ENCODE data around the gene HIVEP3.

HIVEP3 gene

DNA sequence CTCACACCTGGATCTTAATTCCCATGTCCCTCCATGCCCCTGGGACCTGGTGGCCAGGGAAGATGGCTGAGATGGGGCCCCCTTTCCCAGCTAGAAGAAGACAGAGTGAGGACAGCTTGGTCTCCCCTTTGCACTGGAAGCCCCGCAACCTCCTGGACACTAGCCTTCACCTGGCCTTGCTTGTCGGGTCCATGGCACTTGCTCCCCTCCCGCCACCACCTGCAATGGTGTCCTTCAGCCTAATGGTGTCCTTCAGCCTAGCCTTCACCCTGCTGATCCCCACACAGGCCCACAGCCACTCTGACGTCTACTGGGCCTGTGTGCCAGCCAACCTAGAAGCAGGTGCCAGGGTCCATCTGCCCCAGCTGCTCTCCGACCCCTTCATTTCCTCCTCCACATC lies 388.3 kb downstream of the HIVEP3 start:
- no peak for DNase-seq (ENCODE audit: low read depth)

DNA sequence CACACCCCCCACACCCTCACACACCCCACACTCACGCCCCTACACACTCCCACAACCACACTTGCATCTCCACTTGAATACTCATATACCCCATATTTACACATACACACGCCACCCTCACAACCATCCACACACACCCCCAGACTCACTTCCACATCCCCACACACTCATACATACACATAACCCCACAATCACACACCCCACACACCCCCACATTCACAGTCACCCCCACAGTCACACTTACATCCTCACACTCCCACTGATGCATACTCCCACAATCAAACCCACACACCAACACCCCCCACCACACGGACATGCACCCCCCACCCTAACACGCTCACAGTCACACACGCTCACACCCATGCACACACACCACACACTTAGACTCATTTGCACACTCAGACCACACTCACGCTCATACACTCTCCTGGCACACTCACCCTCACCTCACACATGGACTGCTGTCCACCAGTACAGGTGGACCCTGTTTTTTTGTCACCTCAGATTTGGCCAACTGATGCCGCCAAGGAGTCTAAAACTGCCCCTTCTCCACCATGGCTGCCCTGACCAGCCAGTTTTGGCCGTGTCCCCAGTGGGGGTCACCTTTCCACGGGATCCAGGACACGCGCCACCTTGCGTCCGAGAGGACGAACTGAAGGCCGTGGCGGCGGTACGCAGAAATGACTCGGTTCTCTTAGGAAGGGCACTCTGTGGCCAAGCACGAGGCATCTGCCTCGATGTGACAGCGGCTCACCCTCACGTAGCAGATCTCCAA lies 388.9 kb downstream of the HIVEP3 start:
- DNase-seq (ENCODE audit: low read depth): no peak

DNA sequence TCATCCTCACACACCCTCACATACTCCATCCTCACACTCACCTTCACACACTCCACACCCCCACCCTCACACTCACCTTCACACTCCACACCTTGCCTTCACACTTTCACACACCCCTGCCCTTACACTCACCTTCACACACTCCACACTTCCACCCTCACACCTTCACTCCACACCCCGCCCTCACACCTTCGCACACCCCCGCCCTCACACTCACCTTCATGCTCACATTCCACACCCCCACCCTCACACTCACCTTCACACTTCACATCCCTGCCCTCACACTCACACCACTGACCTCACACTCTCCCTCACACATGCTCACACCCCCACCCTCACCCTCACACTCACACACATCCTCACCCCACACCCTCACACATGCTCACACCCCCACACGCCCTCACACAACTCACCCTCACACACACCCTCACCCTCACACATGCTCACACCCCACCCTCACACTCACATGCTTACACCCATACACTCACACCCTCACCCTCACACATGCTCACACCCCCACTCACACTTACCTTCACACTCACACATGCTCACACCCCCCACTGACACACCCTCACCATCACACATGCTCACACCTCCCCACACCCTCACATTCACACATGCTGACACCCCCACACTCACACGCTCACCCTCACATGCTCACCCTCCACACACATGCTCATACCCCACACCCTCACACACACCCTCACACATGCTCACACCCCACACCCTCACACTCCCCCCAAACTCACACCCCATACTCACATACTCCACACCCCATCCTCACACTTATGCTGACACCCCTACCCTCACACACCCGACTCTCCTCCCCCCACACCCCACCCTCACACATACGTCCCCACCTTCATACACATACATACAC lies 389.8 kb downstream of the HIVEP3 start:
- no peak for DNase-seq (ENCODE audit: low read depth)

DNA sequence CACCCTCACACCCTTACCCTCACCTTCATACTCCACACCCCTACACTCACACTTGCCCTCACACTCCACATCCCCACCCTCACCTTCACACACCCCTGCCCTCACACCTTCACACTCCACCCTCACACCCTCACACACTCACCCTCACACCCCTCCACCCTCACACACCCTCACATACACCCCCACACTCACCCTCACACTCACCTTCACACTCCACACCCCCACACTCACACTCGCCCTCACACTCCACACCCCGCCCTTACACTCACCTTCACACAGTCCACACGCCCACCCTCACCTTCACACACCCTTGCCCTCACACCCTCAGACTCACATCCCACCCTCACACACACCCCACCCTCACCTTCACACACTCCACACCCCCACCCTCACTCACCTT lies 390.6 kb downstream of the HIVEP3 start:
- no peak for DNase-seq (ENCODE audit: low read depth)

DNA sequence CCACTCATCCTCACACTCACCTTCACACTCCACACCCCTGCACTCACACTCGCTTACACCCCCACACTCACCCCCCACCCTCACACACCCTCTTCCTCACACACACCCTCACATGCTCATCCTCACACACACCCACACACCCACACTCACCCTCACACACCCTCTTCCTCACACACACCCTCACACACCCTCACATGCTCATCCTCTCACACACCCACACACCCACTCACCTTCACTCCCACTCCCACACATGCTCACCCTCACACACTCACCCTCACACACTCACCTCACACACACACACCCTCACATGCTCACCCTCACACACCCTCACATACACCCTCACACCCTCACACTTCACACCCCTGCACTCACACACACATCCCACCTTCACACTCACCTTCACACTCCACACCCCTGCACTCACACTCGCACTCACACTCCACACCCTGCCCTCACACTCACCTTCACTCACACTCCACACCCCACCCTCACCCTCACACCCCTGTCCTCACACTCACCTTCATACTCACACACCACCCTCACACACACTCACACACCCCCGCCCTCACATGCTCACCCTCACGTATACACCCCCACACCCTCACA lies 391.7 kb downstream of the HIVEP3 start:
- no peak for DNase-seq (ENCODE audit: low read depth)

DNA sequence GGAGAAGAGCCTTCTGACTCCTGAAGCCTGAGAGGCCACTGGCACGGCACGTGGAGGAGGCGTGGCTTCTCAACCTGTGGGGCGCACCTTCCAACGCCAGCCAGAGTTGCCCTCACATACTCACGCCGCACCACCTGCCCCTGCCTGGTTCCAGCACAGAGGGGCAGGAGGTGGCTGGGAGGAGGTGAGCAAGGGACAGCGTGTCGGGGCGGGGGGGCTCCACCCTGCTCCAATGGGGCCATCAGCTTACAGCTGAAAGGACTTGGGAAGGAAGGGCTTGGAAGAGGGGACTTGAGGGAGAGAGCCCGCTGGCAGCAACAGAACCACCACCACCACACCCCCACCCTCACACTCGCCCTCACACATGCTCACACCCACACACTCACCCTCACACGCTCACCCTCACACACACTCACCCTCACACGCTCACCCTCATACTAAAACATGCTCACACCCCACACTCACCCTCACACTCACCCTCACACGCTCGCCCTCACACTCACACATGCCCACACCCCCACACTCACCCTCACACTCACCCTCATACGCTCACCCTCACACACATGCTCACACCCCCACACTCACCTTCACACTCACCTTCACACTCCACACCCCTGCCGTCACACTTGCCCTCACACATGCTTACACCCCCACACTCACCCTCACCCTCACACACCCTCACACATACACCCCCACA lies 392.7 kb downstream of the HIVEP3 start:
- DNase-seq (ENCODE audit: low read depth): no peak

- no peak for DNase-seq (ENCODE audit: low read depth)
Measured at GRCh38 chr1:41524676-41525675, 393.7 kb downstream of the HIVEP3 start.

DNA sequence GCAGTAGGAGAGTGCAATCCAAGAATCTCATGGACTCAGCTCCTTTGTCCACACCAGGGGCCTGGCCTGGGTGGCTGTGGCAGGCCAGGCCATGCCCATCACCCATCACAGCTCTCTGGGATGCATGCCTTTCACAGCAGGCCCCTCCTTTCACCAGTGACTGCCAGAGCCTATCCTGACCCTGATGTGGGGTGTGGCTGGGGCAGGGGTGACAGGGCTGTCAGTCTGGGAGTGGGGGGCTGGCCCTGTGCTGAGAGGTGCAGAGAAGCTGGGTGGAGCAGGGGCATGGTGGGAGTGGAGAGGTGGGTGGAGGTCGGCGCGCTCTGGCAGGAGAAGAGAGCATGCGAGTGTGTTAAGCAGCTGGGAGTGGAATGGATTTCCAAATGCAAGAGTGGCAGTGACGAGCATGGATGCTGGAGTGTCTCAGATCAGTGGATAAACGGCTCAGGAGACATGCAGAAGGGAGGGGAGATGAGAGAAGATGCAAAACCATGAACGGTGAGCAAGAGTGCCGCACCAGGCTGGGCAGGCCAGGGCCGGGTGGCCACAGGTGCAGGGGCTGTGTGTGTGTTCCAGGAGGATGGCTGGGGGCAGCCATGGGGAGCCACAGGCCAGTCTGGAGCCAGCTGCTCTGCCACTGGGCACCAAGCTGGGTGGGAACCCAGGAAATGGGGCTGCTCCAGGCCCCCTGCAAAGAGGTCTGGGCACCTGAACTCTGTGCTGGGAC lies 394.6 kb downstream of the HIVEP3 start:
- DNase-seq (ENCODE audit: low read depth): no peak

GRCh38 chr1:41523071-41523470 lies 395.7 kb downstream of the HIVEP3 start:
- DNase-seq (ENCODE audit: low read depth): no peak

DNA sequence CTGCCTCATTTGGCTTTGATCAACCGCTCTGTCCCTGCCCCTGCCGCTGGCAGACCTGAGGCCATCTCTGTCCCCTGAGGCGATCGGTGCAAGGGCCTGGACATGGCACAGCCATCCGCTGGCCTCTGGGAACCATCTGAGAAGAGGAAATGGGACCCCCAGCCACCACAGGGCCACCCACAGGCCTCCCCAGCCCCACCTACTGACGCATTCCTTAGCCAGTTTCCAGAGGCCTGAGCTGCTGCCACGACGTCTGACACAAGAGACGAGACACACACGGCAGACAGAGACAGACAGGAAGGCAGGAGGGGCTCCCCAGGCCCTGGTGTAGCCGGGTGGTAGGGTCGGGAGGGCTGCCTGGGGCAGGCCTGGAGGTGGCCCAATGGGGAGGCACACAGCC lies 397.0 kb downstream of the HIVEP3 start:
- no peak for DNase-seq (ENCODE audit: low read depth)

DNA sequence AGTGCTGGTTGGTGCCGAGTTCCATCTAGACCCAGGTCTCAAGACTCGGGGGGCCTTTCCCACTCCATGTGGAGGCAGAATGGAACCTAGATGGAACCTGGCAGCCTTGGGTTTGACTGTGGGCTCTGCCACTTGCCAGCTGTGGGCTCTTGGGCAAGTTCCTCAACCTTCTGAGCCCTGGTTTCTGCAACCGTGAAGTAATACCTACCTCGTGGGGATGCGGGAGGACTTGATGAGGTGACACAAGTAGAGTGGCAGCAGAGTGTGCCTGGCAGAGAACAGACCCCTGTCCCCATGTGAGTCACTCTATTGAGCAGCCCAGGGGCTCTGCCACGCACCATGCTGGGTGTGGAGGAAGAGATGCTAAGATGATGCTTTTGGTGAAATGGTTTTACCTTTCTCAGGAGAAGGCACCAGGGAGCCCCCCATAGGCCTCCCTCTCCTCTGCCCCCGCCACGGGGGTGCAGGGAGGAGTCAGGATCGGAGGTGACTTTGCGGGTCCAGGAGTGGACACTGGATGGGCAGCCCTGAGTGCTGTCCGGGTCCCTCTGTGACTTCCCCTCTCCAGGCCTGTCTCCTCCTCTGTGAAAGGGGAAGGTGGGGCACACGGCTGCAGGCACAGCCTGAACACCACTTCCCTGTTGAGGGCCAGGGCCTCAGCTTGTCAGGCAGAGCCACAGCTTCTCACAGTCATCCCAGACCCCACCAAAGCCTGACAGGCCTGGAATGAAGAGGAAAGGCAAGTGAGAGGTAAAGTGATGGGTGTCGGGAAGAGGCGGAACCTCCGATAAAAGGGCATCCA lies 397.6 kb downstream of the HIVEP3 start:
- DNase-seq (ENCODE audit: low read depth): no peak

- DNase-seq (ENCODE audit: low read depth): no peak
Measured at GRCh38 chr1:41519667-41520066, 399.1 kb downstream of the HIVEP3 start.

- no peak for DNase-seq (ENCODE audit: low read depth)
Measured at GRCh38 chr1:41518471-41518870, 400.3 kb downstream of the HIVEP3 start.

GRCh38 chr1:41517062-41517438 lies 401.7 kb downstream of the HIVEP3 start:
- DNase-seq (ENCODE audit: low read depth): no peak

GRCh38 chr1:41516168-41517061 lies 402.3 kb downstream of the HIVEP3 start:
- peak; percentile 38 for DNase-seq (ENCODE audit: low read depth)

- DNase-seq (ENCODE audit: low read depth): no peak
Measured at GRCh38 chr1:41515778-41516167, 402.9 kb downstream of the HIVEP3 start.

GRCh38 chr1:41515131-41515678 lies 403.5 kb downstream of the HIVEP3 start:
- no peak for DNase-seq (ENCODE audit: low read depth)

DNA sequence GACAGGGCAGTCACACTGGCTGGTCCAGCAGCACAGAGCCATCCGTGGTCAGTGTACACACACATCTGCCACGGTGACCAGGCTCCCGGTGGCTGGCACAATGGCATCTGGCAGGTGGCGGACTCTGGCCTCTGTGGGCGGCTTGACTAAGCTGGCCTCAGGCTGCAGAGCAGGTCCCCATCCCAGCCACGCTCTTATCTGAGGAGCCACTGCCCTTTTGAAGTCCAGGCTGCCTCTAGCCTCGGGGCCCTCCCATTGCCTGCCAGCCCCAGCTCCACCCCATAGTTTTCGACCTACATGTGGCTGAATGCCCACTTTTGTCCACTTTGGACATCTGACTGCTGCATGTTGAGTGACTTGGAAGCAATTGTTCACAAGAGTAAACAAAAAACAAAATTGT lies 404.3 kb downstream of the HIVEP3 start:
- no peak for DNase-seq (ENCODE audit: low read depth)
